ENCODE results near the gene KIF5C.
A peak's percentile ranks its signal among the peaks of the same experiment; 100 is the strongest.

Gene KIF5C

GRCh38 chr2:149018981-149019380 lies 144.0 kb downstream of the KIF5C start:
- no peak for DNase-seq (ENCODE audit: low spot score)

- no peak for DNase-seq (ENCODE audit: low spot score)
These were observed 144.7 kb downstream of the KIF5C start for GRCh38 chr2:149019768-149020167.

GRCh38 chr2:149020432-149020851 lies 145.4 kb downstream of the KIF5C start:
- no peak for DNase-seq (ENCODE audit: low spot score)

GRCh38 chr2:149021271-149021719 lies 146.3 kb downstream of the KIF5C start:
- DNase-seq (ENCODE audit: low spot score), result no peak

- DNase-seq (ENCODE audit: low spot score), result no peak
These were observed 146.7 kb downstream of the KIF5C start for GRCh38 chr2:149021761-149022160.

- no peak for DNase-seq (ENCODE audit: low spot score)
These were observed 148.1 kb downstream of the KIF5C start for GRCh38 chr2:149023091-149023490.

- DNase-seq (ENCODE audit: low spot score), result no peak
These were observed 152.7 kb downstream of the KIF5C start for GRCh38 chr2:149027590-149028250.

GRCh38 chr2:149028377-149028776 lies 153.3 kb downstream of the KIF5C start:
- no peak for DNase-seq (ENCODE audit: low spot score)

- no peak for DNase-seq (ENCODE audit: low spot score)
These were observed 153.9 kb downstream of the KIF5C start for GRCh38 chr2:149028891-149029290.

GRCh38 chr2:149029307-149029965 lies 154.4 kb downstream of the KIF5C start:
- DNase-seq (ENCODE audit: low spot score), result no peak

- DNase-seq (ENCODE audit: low spot score), result no peak
These were observed 156.4 kb downstream of the KIF5C start for GRCh38 chr2:149031396-149031795.

GRCh38 chr2:149033716-149034115 lies 158.7 kb downstream of the KIF5C start:
- no peak for DNase-seq (ENCODE audit: low spot score)

GRCh38 chr2:149034406-149034805 lies 159.4 kb downstream of the KIF5C start:
- no peak for DNase-seq (ENCODE audit: low spot score)

- no peak for DNase-seq (ENCODE audit: low spot score)
These were observed 161.7 kb downstream of the KIF5C start for GRCh38 chr2:149036507-149037293.

- no peak for DNase-seq (ENCODE audit: low spot score)
These were observed 162.8 kb downstream of the KIF5C start for GRCh38 chr2:149037851-149038250.

- no peak for DNase-seq (ENCODE audit: low spot score)
These were observed 163.6 kb downstream of the KIF5C start, which contains the start of gene LYPD6B for GRCh38 chr2:149038442-149039212. TSS of gene LYPD6B (plus strand) at chr2:149038699. CDS start at chr2:149130949, 92,250 bp downstream.

- DNase-seq (ENCODE audit: low spot score), result no peak
These were observed 164.2 kb downstream of the KIF5C start for GRCh38 chr2:149039213-149039724.

- peak; percentile 25 for DNase-seq (ENCODE audit: low spot score)
These were observed 165.4 kb downstream of the KIF5C start for GRCh38 chr2:149040451-149040850.

- no peak for DNase-seq (ENCODE audit: low spot score)
These were observed 166.5 kb downstream of the KIF5C start for GRCh38 chr2:149041482-149041881.

- no peak for DNase-seq (ENCODE audit: low spot score)
These were observed 167.9 kb downstream of the KIF5C start for GRCh38 chr2:149042881-149043280.

- DNase-seq (ENCODE audit: low spot score), result no peak
These were observed 169.5 kb downstream of the KIF5C start for GRCh38 chr2:149044500-149044899.

- DNase-seq (ENCODE audit: low spot score), result no peak
These were observed 172.1 kb downstream of the KIF5C start for GRCh38 chr2:149047118-149047517.

Measured in hematopoietic multipotent progenitor cell treated with erythropoietin and hydrocortisone succinate and interleukin-3 and kit ligand, for 15 days (in vitro differentiated cells).